Measurements from ENCODE around the gene EOLA1. TPM values are rescaled to one million over a fixed set of nuclear protein-coding genes. Genes with fewer than 3 reads are reported as not detected.
A peak's percentile ranks its signal among the peaks of the same experiment; 100 is the strongest.
"Not testable (repeated sequence)": the region's sequence is repeated elsewhere in the genome, so short reads cannot be mapped to it uniquely, and the experiment has no call there.

Gene EOLA1
- total RNA-seq, 4 donors from 2014 or later = 12.3 to 30.7 (median 17.7) TPM

GRCh38 chrX:149527705-149528104 lies 13.1 kb upstream of the EOLA1 start:
- Histone ChIP-seq H3K4me3 (no peak overlapping the region), H3K4me1 (peaks cover 0 to 2% (median 0%) of the 10 kb centered on the region in 4 donors), H3K27ac (no peak overlapping the region), H3K9me3 (no peaks in the 10 kb centered on the region), H3K27me3 (no peaks in the 10 kb centered on the region), H3K36me3 (no peaks in the 10 kb centered on the region)
- no peak for DNase-seq
- TF ChIP-seq POLR2AphosphoS5 (IDR thresholded peaks at IDR 0.05) = no peak
- TF ChIP-seq CTCF (IDR thresholded peaks at IDR 0.05) = peak; percentile 37 to 51 (median 39)
- intact Hi-C loops (cut with DNase I; ENCODE audit: low total_unique reads) = no loop called here
- in situ Hi-C loops (cut with MboI; ENCODE audit: low pct_ligation_motif_present in 1 of 4, low pct_unique_long_range_greater_than_20kb in 1 of 4, low sequenced_read_pairs in 3 of 4) = no loop called here
- 20 to 43% methylated on average over 1 of the region's 1 CpG for WGBS, 2 donors (ENCODE audit: low coverage in 1 of 2)

GRCh38 chrX:149528381-149528780 lies 12.4 kb upstream of the EOLA1 start:
- no peaks in the 10 kb centered on the region for H3K9me3 ChIP-seq
- 60% methylated on average over 1 of the region's 1 CpG; no CpG with 5 or more reads in 1 of the 2 donors for WGBS, 2 donors (ENCODE audit: low coverage in 1 of 2)

GRCh38 chrX:149531599-149531998 lies 9.2 kb upstream of the EOLA1 start:
- Histone ChIP-seq H3K4me3 (no peak overlapping the region), H3K36me3 (no peaks in the 10 kb centered on the region), H3K4me1 (no peaks in the 10 kb centered on the region), H3K27ac (no peak overlapping the region), H3K9me3 (no peaks in the 10 kb centered on the region), H3K27me3 (no peaks in the 10 kb centered on the region)
- WGBS, 2 donors (ENCODE audit: low coverage in 1 of 2) = 63% methylated on average over 2 of the region's 2 CpGs; no CpG with 5 or more reads in 1 of the 2 donors
- TF ChIP-seq EP300 (IDR thresholded peaks at IDR 0.05; ENCODE audit: low read depth) (no peak), POLR2AphosphoS5 (IDR thresholded peaks at IDR 0.05) (no peak), CTCF (IDR thresholded peaks at IDR 0.05) (no peak), POLR2A (IDR thresholded peaks at IDR 0.05) (no peak)
- DNase-seq = no peak
- intact Hi-C loops (cut with DNase I; ENCODE audit: low total_unique reads) = no loop called here
- in situ Hi-C loops (cut with MboI; ENCODE audit: low pct_ligation_motif_present in 1 of 4, low pct_unique_long_range_greater_than_20kb in 1 of 4, low sequenced_read_pairs in 3 of 4) = no loop called here

More at GRCh38 chrX:149528381-149528780, 12.4 kb upstream of the EOLA1 start:
- no peak for DNase-seq
- in situ Hi-C loops (cut with MboI; ENCODE audit: low pct_ligation_motif_present in 1 of 4, low pct_unique_long_range_greater_than_20kb in 1 of 4, low sequenced_read_pairs in 3 of 4) = no loop called here
- Histone ChIP-seq H3K27ac (no peak overlapping the region), H3K4me3 (no peak overlapping the region), H3K27me3 (no peaks in the 10 kb centered on the region), H3K36me3 (no peaks in the 10 kb centered on the region), H3K4me1 (no peaks in the 10 kb centered on the region)
- intact Hi-C loops (cut with DNase I; ENCODE audit: low total_unique reads) = no loop called here
- TF ChIP-seq POLR2A (IDR thresholded peaks at IDR 0.05) (no peak), CTCF (IDR thresholded peaks at IDR 0.05) (no peak), EP300 (IDR thresholded peaks at IDR 0.05; ENCODE audit: low read depth) (no peak), POLR2AphosphoS5 (IDR thresholded peaks at IDR 0.05) (no peak)

- intact Hi-C loops (cut with DNase I; ENCODE audit: low total_unique reads); H3K27me3 ChIP-seq; H3K27ac ChIP-seq; in situ Hi-C loops (cut with MboI; ENCODE audit: low pct_ligation_motif_present in 1 of 4, low pct_unique_long_range_greater_than_20kb in 1 of 4, low sequenced_read_pairs in 3 of 4); H3K9me3 ChIP-seq; H3K36me3 ChIP-seq; H3K4me1 ChIP-seq; DNase-seq; H3K4me3 ChIP-seq: not testable (repeated sequence)
- no CpG with 5 or more reads among the region's 3 CpGs for WGBS, 2 donors (ENCODE audit: low coverage in 1 of 2)
These were observed 7.9 kb upstream of the EOLA1 start for GRCh38 chrX:149532868-149533267.

- H3K4me3 ChIP-seq; in situ Hi-C loops (cut with MboI; ENCODE audit: low pct_ligation_motif_present in 1 of 4, low pct_unique_long_range_greater_than_20kb in 1 of 4, low sequenced_read_pairs in 3 of 4); H3K27ac ChIP-seq; intact Hi-C loops (cut with DNase I; ENCODE audit: low total_unique reads); H3K4me1 ChIP-seq; H3K27me3 ChIP-seq; H3K9me3 ChIP-seq; DNase-seq; H3K36me3 ChIP-seq: not testable (repeated sequence)
- 90% methylated on average over 8 of the region's 11 CpGs; no CpG with 5 or more reads in 1 of the 2 donors for WGBS, 2 donors (ENCODE audit: low coverage in 1 of 2)
These were observed 6.8 kb upstream of the EOLA1 start for GRCh38 chrX:149533999-149534398.

GRCh38 chrX:149534926-149535602 lies 5.7 kb upstream of the EOLA1 start:
- H3K27me3 ChIP-seq; H3K27ac ChIP-seq; H3K4me1 ChIP-seq; DNase-seq; H3K36me3 ChIP-seq; H3K9me3 ChIP-seq; intact Hi-C loops (cut with DNase I; ENCODE audit: low total_unique reads); H3K4me3 ChIP-seq; in situ Hi-C loops (cut with MboI; ENCODE audit: low pct_ligation_motif_present in 1 of 4, low pct_unique_long_range_greater_than_20kb in 1 of 4, low sequenced_read_pairs in 3 of 4): not testable (repeated sequence)
- WGBS, 2 donors (ENCODE audit: low coverage in 1 of 2) = 60% methylated on average over 3 of the region's 3 CpGs; no CpG with 5 or more reads in 1 of the 2 donors

GRCh38 chrX:149537474-149537873 lies 3.3 kb upstream of the EOLA1 start:
- in situ Hi-C loops (cut with MboI; ENCODE audit: low pct_ligation_motif_present in 1 of 4, low pct_unique_long_range_greater_than_20kb in 1 of 4, low sequenced_read_pairs in 3 of 4); H3K4me1 ChIP-seq; H3K36me3 ChIP-seq; intact Hi-C loops (cut with DNase I; ENCODE audit: low total_unique reads); H3K27me3 ChIP-seq; H3K27ac ChIP-seq; H3K4me3 ChIP-seq; H3K9me3 ChIP-seq; DNase-seq: not testable (repeated sequence)
- 80% methylated on average over 9 of the region's 11 CpGs; no CpG with 5 or more reads in 1 of the 2 donors for WGBS, 2 donors (ENCODE audit: low coverage in 1 of 2)

Measured in transverse colon (tissue), 4 donors.